ENCODE data around the gene IL4R.
"Not testable (repeated sequence)": the region's sequence is repeated elsewhere in the genome, so short reads cannot be mapped to it uniquely, and the experiment has no call there.

The IL4R gene

GRCh38 chr16:27385398-27385797 is 71.6 kb downstream of the IL4R start:
- no peak for DNase-seq

DNA sequence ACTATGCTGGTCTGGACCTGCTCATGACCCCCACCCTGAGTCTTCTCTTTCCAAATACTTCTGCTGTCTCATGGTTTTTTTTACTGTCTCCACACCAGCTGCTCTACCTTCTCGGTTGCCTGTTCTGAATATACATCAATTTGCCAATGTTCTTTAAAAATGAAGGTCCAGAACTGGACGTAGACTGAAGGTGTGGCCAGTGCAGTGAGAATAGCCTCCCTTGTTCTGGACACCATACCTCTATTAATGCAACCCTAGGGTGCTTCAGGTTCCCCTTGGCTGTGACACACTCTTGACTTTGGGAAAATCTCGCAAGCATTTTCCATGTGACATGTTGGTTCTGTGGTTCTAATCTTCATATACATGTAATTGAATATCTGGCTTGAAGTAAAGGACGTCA is 72.9 kb downstream of the IL4R start:
- no peak for DNase-seq

GRCh38 chr16:27387724-27388123 is 74.0 kb downstream of the IL4R start:
- DNase-seq = no peak

- no peak for DNase-seq
Measured at GRCh38 chr16:27389272-27389961, 75.6 kb downstream of the IL4R start.

GRCh38 chr16:27390151-27390550 is 76.4 kb downstream of the IL4R start:
- no peak for DNase-seq

DNA sequence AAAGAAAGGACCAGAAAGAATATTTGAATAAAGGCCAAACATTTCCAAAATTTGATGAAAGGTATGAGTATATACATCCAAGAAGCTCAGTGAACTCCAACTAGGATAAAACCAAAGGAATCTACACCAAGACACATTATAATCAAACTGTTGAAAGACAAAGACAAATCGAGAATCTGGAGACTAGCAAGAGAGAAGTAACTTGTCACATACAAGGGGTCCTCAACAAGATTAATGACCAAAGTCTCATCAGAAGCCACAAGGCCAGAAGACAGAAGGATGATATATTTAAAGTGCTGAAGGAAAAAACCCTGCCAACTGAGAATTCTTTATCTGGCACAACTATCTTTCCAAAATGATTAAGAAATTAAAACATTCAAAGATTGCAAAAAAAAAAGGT is 78.9 kb downstream of the IL4R start:
- DNase-seq = no peak

DNA sequence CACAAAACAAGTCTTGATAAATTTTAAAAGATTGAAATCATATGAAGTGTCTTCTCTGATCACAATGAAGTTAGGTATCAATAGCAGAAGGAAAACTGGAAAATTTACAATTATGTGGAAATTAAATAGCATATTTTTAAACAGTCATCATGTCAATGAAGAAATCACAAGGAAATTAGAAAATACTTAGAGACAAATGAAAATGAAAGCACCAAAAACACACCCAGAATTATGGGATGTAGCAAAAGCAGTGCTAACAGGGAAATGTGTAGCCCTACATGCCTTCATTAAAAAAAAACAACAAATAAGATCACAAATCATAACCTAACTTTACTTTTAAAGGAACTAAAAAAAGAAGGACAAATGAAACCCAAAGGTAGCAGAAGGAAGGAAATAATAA is 80.7 kb downstream of the IL4R start:
- DNase-seq = no peak

DNA sequence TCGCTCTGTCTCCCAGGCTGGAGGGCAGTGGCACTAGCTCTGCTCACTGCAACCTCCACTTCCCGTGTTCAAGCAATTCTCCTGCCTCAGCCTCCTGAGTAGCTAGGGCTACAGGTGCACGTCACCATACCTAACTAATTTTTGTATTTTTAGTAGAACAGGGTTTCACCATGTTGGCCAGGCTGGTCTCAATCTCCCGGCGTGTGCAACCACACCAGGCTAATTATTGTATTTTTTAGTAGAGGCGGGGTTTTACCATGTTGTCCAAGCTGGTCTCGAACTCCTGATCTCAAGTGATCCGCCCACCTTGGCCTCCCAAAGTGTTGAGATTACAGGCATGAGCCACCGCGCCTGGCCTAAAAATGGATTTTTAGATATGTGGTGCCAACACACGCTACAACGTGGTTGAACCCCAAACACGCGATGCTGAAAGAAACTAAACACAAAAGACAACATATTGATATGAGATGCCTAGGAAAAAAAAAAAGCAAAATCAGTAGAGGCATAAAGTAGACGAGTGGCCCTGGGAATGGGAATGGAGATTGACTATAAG is 84.6 kb downstream of the IL4R start:
- not testable (repeated sequence) for DNase-seq

GRCh38 chr16:27398894-27399853 is 85.4 kb downstream of the IL4R start:
- DNase-seq = no peak

- no peak for DNase-seq
Measured at GRCh38 chr16:27399969-27400368, 86.2 kb downstream of the IL4R start.

DNA sequence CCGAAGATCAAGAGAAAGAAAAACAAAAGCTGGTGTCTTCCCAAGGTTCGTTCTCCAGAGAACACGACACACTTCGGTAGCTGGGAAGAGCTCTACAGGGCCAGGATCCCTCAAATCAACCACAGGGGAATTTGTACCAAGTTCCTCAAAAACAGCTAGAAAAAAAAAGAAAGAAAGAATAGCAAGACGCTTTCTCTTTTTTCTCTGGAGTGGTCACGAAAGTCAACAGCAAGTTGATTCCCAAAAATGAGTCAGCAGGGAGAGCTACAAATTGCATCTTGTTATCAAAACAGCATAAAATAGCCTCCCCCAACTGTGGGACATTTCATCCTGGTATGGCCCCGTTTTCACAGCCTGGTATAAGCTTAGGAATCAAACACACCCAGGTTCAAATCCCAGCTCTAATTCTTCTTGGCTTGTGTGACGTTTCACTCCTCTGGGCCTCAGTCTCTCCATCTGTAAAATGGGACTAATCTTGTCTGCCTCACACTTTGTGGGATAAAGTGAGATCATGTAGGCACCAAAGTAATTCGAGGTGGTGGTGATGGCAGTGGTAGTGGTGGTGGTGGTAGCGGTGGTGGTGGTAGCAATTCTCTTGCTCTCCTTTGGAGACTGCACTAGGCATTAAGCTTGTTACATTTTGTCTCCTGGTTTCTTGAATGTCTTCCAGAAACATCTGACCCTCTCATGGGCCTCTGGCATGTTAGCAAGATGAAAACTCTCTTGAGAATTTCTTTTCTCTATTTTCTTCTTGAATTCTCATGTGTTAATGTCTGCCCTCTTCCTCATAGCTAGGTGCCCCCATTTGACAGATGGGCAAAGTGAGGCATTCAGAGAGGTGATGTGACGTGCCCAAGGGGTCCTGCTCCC is 87.2 kb downstream of the IL4R start:
- no peak for DNase-seq

GRCh38 chr16:27401768-27402568 is 88.2 kb downstream of the IL4R start, which contains the start of gene IL21R:
IL21R (plus strand) TSS chr16:27402174; CDS start chr16:27430072, 27,898 bp downstream.
- no peak for DNase-seq

DNA sequence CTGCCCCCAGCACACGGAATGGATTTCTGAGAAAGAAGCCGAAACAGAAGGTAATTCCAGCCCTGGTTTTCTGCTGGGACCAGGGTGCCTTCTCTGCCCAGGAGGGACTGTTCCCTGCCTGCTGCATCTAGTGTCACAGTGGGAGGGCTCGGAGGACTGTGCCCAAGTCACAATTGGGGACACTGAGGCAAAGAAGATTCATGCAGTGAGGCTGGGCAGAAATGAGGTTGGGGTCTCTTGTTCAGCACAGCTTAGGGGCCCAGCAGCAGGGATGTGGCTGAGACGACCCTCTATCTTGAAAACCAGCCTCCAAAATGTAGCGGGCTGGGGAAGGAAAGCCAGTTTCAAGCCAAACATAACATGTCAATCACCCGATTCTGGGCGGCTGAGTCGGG is 88.8 kb downstream of the IL4R start:
- DNase-seq = no peak

DNA sequence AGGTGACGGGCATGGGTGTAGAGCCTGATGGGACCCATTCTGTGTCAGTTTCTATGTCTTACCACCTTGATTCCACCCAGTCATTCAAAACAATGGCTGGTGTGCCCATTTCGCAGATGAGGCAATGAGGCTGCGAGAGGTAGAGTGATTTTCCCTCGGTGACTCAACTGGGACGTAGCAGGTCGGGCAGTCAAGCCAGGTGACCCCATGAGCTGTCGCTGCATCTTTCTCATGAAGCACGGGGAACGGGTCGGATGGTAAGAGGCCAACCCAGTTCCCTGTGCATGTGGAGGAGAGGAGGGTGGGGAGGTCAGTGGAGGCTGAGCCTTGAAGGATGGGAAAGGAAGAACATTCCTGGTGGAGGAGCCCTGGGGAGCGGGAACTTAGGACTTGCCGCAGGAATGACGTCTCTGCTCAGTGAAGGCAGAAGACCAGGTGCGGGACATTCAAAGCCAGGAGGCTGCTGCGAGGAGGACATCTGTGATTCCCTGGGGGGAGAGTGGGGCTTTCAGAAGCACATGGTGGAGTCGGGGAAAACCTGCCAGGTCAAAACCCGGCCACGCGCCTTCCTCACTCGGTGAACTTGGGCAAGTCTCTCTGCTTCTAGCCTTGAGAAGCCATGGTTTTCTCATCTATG is 89.3 kb downstream of the IL4R start:
- DNase-seq = no peak

GRCh38 chr16:27403601-27403992 is 89.8 kb downstream of the IL4R start:
- no peak for DNase-seq

DNA sequence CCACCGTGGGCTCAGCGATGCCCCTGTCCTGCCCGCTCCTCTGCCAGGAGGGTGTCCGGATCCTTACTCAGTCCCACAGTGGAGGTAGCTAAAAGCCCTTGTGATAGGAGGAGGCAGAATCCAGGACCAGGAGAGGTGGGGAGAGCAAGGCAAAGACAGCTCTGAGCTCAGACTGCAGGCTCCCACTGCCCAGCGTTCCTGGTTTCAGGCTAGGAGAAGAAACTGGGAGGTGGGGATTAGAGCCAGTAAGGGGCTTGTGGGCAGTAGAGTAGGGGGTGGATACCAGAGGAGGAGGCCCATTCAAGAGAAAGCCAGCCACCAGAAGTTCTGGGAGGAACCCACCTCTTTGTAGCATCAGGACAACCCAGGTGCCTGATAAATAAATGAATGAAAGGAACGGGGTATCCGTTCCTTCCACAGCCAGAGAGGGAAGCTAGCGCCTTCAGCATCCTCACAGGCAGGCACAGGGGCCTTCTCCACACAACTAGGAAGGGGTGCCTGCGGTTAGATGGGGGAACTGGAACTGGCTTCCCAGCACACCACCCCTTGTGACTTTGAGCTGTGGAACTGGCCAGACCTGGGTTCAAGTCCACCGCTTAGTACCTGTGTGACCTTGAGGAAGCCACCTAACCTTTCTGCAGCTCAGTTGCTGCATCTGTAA is 90.5 kb downstream of the IL4R start:
- no peak for DNase-seq

DNA sequence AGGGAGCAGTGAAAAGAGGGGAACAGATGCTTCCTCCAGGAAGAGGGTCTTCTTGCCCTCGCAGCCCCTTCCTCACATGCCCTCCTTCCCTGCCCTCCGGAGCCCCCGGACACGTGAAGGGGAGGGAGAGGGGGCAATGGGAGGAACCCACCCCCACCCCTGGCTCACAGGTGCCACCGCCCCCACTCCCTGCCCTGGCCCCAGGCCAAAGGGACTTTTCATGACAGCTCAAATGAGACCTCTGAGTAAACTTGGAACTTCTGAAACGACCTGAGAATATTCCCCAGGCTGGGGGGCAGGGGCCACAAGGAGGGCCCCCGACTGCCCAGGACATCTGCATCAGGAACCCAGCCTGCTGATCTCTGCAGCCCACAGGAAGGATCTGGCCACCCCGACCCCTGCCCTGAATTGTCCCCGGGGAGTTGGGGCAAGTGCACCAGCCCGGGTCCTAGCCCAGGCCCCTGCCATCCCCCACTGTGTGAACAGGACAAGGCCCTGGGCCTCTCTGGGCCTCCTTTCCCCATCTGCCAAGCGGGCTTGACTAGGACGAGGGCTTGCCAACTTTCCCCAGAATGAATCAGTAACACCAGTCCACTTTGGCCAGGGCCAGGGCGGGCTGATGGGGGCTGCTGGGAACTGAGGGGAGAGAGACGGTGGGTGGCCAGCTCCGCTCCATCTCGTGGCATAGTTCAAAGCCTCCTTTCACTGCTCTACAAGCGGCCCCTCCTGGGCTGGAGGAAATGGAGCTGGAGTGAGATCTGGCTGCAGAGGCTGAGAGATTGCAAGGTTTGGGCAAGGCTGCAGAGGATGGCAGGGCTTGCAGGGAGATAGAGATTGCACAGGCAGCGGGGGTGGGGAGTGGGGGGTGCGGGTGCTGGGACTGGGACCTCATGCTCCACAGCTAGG is 92.0 kb downstream of the IL4R start:
- DNase-seq = no peak

DNA sequence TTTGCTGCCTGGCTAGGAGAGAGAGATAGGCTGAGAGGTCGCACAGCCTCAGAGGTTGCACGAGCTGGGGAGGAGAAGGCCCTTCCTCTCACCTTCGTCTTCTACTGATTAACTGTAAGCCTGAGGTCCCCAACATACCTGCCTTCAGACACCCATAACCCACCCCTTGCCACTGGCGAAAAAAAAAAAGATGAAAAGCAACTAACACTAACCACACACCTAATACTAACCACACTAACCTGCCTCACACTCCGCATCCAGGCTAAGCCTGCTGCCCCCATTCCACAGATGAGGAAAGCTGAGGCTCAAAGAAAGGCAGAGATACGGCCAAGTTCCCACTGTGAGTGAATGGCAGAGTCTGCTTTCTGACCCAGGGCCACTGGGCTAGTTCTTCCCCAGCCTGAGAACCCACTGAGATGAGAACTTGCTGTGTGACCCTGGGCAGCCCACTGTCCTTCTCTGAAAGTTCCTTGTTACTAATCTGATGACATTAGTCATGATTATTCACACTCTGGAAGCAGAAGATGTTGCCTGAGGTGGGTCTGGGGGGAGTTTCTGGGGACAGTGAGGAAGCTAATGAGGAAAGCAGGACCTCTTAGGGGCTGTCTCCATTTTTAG is 92.8 kb downstream of the IL4R start:
- DNase-seq = no peak

DNA sequence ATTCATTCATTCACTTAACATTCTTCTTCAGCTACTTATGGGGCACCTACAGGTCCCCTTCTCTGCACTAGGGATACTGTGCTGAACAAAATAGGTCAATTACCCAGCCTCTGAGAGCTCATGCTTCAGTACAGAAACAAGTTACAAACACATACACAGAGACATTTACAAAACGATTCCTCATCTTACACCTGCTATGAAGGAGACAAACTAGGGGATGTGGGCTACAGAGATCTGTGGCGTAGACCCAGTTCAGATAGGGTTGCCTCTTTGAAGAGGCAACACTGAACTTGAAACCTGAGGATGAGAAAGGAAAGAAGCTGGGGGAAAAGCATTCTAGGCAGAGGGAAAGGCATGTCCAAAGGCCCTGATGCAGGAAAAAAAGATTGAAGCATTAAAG is 93.4 kb downstream of the IL4R start:
- no peak for DNase-seq

All from SW 1271 (cell line).